H1 (cell line): ENCODE results near the gene C20orf173. TPM values are rescaled to one million over a fixed set of nuclear protein-coding genes. Genes with fewer than 3 reads are reported as not detected.

Experiments
- CTCF ChIA-PET: fragments of 300-600 bp; sonication (Branson Sonifier 250); formaldehyde crosslinking; loops from one replicate; lab custom pipeline; 2021; ENCODE audit not compliant: partially characterized antibody; lab: Charles Lee
- POLR2A ChIA-PET: fragments of 300-600 bp; sonication (Branson Sonifier 250); formaldehyde crosslinking; loops from one replicate; lab custom pipeline; 2021; ENCODE audit warnings: inconsistent platforms; ENCODE audit not compliant: partially characterized antibody; lab: Charles Lee
- DNase-seq, 2 experiments: peaks; one replicate each; pipeline versions ENCODE4 v3.0.0 to v3.0.0-alpha.2; 2010 to 2022; ENCODE audit warnings: low spot score in 2 of 2, low read depth in 1 of 2, mixed read lengths in 1 of 2
- FAIRE-seq: peaks from 2 replicates; lab custom pipeline; 2011; peaks lifted over from hg19 to GRCh38; lab: Jason Lieb, UNC
- H2AFZ ChIP-seq: 2 replicates; pipeline ENCODE4 v1.8.1; 2012; ENCODE audit warnings: low read length, inconsistent platforms
- H2AK5ac ChIP-seq: 2 replicates; pipeline ENCODE4 v1.6.1; 2013; ENCODE audit warnings: low read depth, low read length
- H2BK120ac ChIP-seq: replicated peaks from 2 replicates; pipeline ENCODE3; 2013; ENCODE audit warnings: low read depth, low read length, inconsistent platforms
- H2BK12ac ChIP-seq: 2 replicates; pipeline ENCODE4 v1.6.1; 2013; ENCODE audit warnings: low read depth, low read length
- H2BK15ac ChIP-seq: 2 replicates; pipeline ENCODE4 v1.6.1; 2013; ENCODE audit warnings: low read length
- H2BK20ac ChIP-seq: 2 replicates; pipeline ENCODE4 v1.6.1; 2013; ENCODE audit warnings: low read length
- H2BK5ac ChIP-seq: 2 replicates; pipeline ENCODE4 v1.6.1; 2013; ENCODE audit warnings: low read depth, low read length
- H3K14ac ChIP-seq: 2 replicates; pipeline ENCODE4 v1.6.1; 2013; ENCODE audit warnings: inconsistent platforms; ENCODE audit not compliant: insufficient read length
- H3K18ac ChIP-seq: 2 replicates; pipeline ENCODE4 v1.6.1; 2013; ENCODE audit warnings: low read length; ENCODE audit errors: extremely low read depth
- H3K23ac ChIP-seq: 2 replicates; pipeline ENCODE4 v1.6.1; 2013; ENCODE audit warnings: inconsistent platforms; ENCODE audit not compliant: insufficient read length
- H3K23me2 ChIP-seq: 2 replicates; pipeline ENCODE4 v1.6.1; 2013; ENCODE audit warnings: low read depth, low read length
- H3K27ac ChIP-seq: 2 replicates; pipeline ENCODE4 v1.6.1; 2011; ENCODE audit warnings: low read depth, low read length, inconsistent platforms
- H3K27me3 ChIP-seq, 4 experiments: replicated peaks in 1 of 4; 1 replicate in 1 of 4; 2 replicates in 3 of 4; pipeline versions ENCODE4 v1.6.1 to v1.8.1; 2011 to 2013; ENCODE audit warnings: low read length in 3 of 4, mild to moderate bottlenecking in 3 of 4, inconsistent platforms in 2 of 4, mixed read lengths in 2 of 4, moderate library complexity in 1 of 4; ENCODE audit not compliant: control insufficient read depth in 3 of 4, insufficient read depth in 3 of 4; ENCODE audit errors: extremely low read depth in 1 of 4
- H3K36me3 ChIP-seq, 4 experiments: 2 replicates each; pipeline versions ENCODE4 v1.6.1 to v1.8.1; 2011 to 2013; ENCODE audit warnings: mild to moderate bottlenecking in 4 of 4, low read length in 3 of 4, moderate library complexity in 2 of 4, control low read depth in 1 of 4, inconsistent platforms in 1 of 4; ENCODE audit not compliant: insufficient read depth in 4 of 4, control insufficient read depth in 2 of 4
- H3K4ac ChIP-seq: replicated peaks from 2 replicates; pipeline ENCODE3; 2013; ENCODE audit warnings: low read length, low read depth, mixed read lengths, inconsistent platforms; ENCODE audit not compliant: insufficient read length
- H3K4me1 ChIP-seq, 4 experiments: replicated peaks in 1 of 4; 1 replicate in 1 of 4; 2 replicates in 3 of 4; pipeline versions ENCODE4 v1.6.1 to v1.8.1; 2011 to 2013; ENCODE audit warnings: low read length in 3 of 4, inconsistent platforms in 2 of 4, mixed read lengths in 1 of 4; ENCODE audit not compliant: insufficient read depth in 4 of 4, control insufficient read depth in 3 of 4
- H3K4me2 ChIP-seq, 2 experiments: 2 replicates each; pipeline versions ENCODE4 v1.6.1 to v1.8.1; 2011 to 2013; ENCODE audit warnings: low read depth in 2 of 2, low read length in 2 of 2, control low read depth in 1 of 2, inconsistent platforms in 1 of 2, mild to moderate bottlenecking in 1 of 2; ENCODE audit not compliant: insufficient read depth in 1 of 2
- H3K4me3 ChIP-seq, 4 experiments: fragments of 200-600, 300-600 bp in 1 of 4; sonication (generic), shearing (Covaris generic), sonication (Bioruptor Twin) in 1 of 4; 2 replicates each; pipeline versions ENCODE4 v1.5.1 to v1.8.1; 2011 to 2016; ENCODE audit warnings: low read length in 4 of 4, low read depth in 3 of 4, control low read depth in 2 of 4, inconsistent platforms in 2 of 4, mild to moderate bottlenecking in 2 of 4, mixed read lengths in 1 of 4, moderate library complexity in 1 of 4; ENCODE audit not compliant: insufficient read depth in 2 of 4; ENCODE audit errors: extremely low read depth in 1 of 4
- H3K56ac ChIP-seq: replicated peaks from 2 replicates; pipeline ENCODE3; 2013; ENCODE audit warnings: low read depth, mild to moderate bottlenecking, mixed read lengths, low read length, inconsistent platforms; ENCODE audit not compliant: insufficient read length
- H3K79me1 ChIP-seq: 2 replicates; pipeline ENCODE4 v1.6.1; 2013; ENCODE audit warnings: low read depth, low read length, control low read depth
- H3K79me2 ChIP-seq, 2 experiments: 2 replicates each; pipeline versions ENCODE4 v1.6.1 to v1.8.1; 2012 to 2013; ENCODE audit warnings: low read length in 2 of 2, mild to moderate bottlenecking in 2 of 2, inconsistent platforms in 1 of 2; ENCODE audit not compliant: insufficient read depth in 2 of 2, control insufficient read depth in 1 of 2
- H3K9ac ChIP-seq, 4 experiments: replicated peaks in 1 of 4; 1 replicate in 1 of 4; 2 replicates in 3 of 4; pipeline versions ENCODE4 v1.6.1 to v1.8.1; 2011 to 2013; ENCODE audit warnings: low read depth in 3 of 4, low read length in 3 of 4, control low read depth in 2 of 4, mild to moderate bottlenecking in 2 of 4, moderate library complexity in 2 of 4, inconsistent platforms in 1 of 4; ENCODE audit errors: extremely low read depth in 1 of 4
- H3K9me3 ChIP-seq, 2 experiments: 2 replicates each; pipeline versions ENCODE4 v1.6.1 to v1.8.1; 2012 to 2013; ENCODE audit warnings: mild to moderate bottlenecking in 2 of 2, moderate library complexity in 2 of 2, control low read depth in 1 of 2, inconsistent platforms in 1 of 2, low read depth in 1 of 2, low read length in 1 of 2, mixed read lengths in 1 of 2; ENCODE audit not compliant: insufficient read depth in 2 of 2
- H4K20me1 ChIP-seq, 2 experiments: replicated peaks in 1 of 2; 2 replicates each; pipeline versions ENCODE3 to v1.8.1; 2011 to 2013; ENCODE audit warnings: inconsistent platforms in 2 of 2, low read length in 2 of 2, mild to moderate bottlenecking in 1 of 2; ENCODE audit not compliant: insufficient read depth in 2 of 2, control insufficient read depth in 1 of 2
- H4K5ac ChIP-seq: 2 replicates; pipeline ENCODE4 v1.6.1; 2013; ENCODE audit warnings: low read length, low read depth, mixed read lengths, inconsistent platforms; ENCODE audit not compliant: insufficient read length
- H4K8ac ChIP-seq: 2 replicates; pipeline ENCODE4 v1.8.0; 2013; ENCODE audit warnings: mild to moderate bottlenecking, moderate library complexity, low read length, inconsistent platforms; ENCODE audit not compliant: insufficient read depth; ENCODE audit errors: extremely low read depth
- H4K91ac ChIP-seq: replicated peaks from 2 replicates; pipeline ENCODE3; 2013; ENCODE audit warnings: low read length, mixed read lengths, inconsistent platforms; ENCODE audit not compliant: insufficient read length
- ATF3 ChIP-seq: IDR thresholded peaks from 2 replicates; pipeline ENCODE4 v1.6.1; 2011; ENCODE audit warnings: low read depth, mild to moderate bottlenecking, low read length; ENCODE audit not compliant: insufficient read depth
- BRCA1 ChIP-seq: IDR thresholded peaks from 2 replicates; pipeline ENCODE4 v1.6.1; 2012; ENCODE audit warnings: low read depth, low read length, improper control_type of control experiment
- CHD2 ChIP-seq: IDR thresholded peaks from 2 replicates; pipeline ENCODE4 v1.6.1; 2012; ENCODE audit warnings: low read length, improper control_type of control experiment
- EGR1 ChIP-seq: IDR thresholded peaks from 2 replicates; pipeline ENCODE4 v1.6.1; 2011; ENCODE audit warnings: low read depth, low read length, borderline replicate concordance
- HDAC2 ChIP-seq, 2 experiments: fragments of 300-600 bp in 1 of 2; sonication (generic) in 1 of 2; IDR thresholded peaks; 2 replicates each; pipeline ENCODE4 v1.6.1; 2011 to 2012; ENCODE audit warnings: low read depth in 2 of 2, low read length in 2 of 2, mild to moderate bottlenecking in 2 of 2, moderate library complexity in 2 of 2, borderline replicate concordance in 1 of 2, inconsistent platforms in 1 of 2
- JUN ChIP-seq: IDR thresholded peaks from 2 replicates; pipeline ENCODE4 v1.6.1; 2011; ENCODE audit warnings: low read depth, mild to moderate bottlenecking, improper control_type of control experiment, low read length
- KDM1A ChIP-seq: fragments of 200-600, 300-600 bp; sonication (generic); IDR thresholded peaks from 2 replicates; pipeline ENCODE4 v1.7.1; 2016; ENCODE audit warnings: mild to moderate bottlenecking, low read length, borderline replicate concordance
- KDM4A ChIP-seq: IDR thresholded peaks from one replicate; pipeline ENCODE4 v1.7.1; 2012; ENCODE audit warnings: low read depth, mild to moderate bottlenecking, moderate library complexity, low read length, inconsistent platforms; ENCODE audit not compliant: severe bottlenecking
- PHF8 ChIP-seq: fragments of 200-600 bp; sonication (generic); conservative IDR thresholded peaks from 2 replicates; pipeline ENCODE4 v1.7.1; 2012; ENCODE audit warnings: low read depth, mild to moderate bottlenecking, inconsistent platforms, low read length, moderate library complexity
- POLR2AphosphoS5 ChIP-seq: IDR thresholded peaks from 2 replicates; pipeline ENCODE4 v1.6.1; 2011; ENCODE audit warnings: low read depth, low read length
- RBBP5 ChIP-seq: IDR thresholded peaks from 2 replicates; pipeline ENCODE4 v1.7.1; 2012; ENCODE audit warnings: low read depth, mild to moderate bottlenecking, inconsistent platforms, low read length, moderate library complexity, borderline replicate concordance
- RFX5 ChIP-seq: IDR thresholded peaks from 2 replicates; pipeline ENCODE4 v1.6.1; 2011; ENCODE audit warnings: low read depth, low read length, improper control_type of control experiment, borderline replicate concordance
- SIRT6 ChIP-seq: IDR thresholded peaks from one replicate; pipeline ENCODE4 v1.7.1; 2012; ENCODE audit warnings: low read length, inconsistent platforms
- SP2 ChIP-seq: IDR thresholded peaks from 2 replicates; pipeline ENCODE4 v1.6.1; 2012; ENCODE audit warnings: mild to moderate bottlenecking, low read length, inconsistent platforms
- TBP ChIP-seq: IDR thresholded peaks from 2 replicates; pipeline ENCODE4 v1.6.1; 2011; ENCODE audit warnings: low read depth, low read length, improper control_type of control experiment
- WGBS, 2 experiments: shearing (Covaris generic) in 1 of 2; methylation state at CpG; one replicate each; pipeline versions ENCODE4 v1.1.6 to v1.1.7; 2013 to 2015; ENCODE audit warnings: low lambda C conversion rate in 2 of 2, mixed read lengths in 2 of 2, inconsistent platforms in 1 of 2, low coverage in 1 of 2, missing lambda C conversion rate in 1 of 2; ENCODE audit not compliant: insufficient replicate concordance in 2 of 2, insufficient coverage in 1 of 2, insufficient read length in 1 of 2; ENCODE audit errors: extremely low coverage in 1 of 2, missing lambda C conversion rate in 1 of 2; 5-methylcytosine and 5-hydroxymethylcytosine counted together
- polyA plus RNA-seq, 7 experiments: library from polyadenylated mRNA; depleted of rRNA in 3 of 7; stranded (reverse) in 5 of 7; unstranded in 2 of 7; fragments of >200 nt in 5 of 7; fragments of 200-250 nt in 2 of 7; gene quantifications; 1 replicate in 5 of 7; 2 replicates in 1 of 7; 4 replicates in 1 of 7; pipeline versions ENCODE4 v1.2.1 to v1.2.3, GENCODE V29; 2011 to 2013; ENCODE audit warnings: missing spikeins in 2 of 7, mixed read lengths in 2 of 7
- total RNA-seq: library from RNA; stranded (reverse); fragmentation: NEBNext Ultra II Directional; extraction: Animal tissue kit (Norgen Biotek cat#: 25700); gene quantifications from 2 replicates; pipeline ENCODE4 v1.2.1, GENCODE V29; 2021

The C20orf173 gene
- total and polyA plus RNA-seq, 2 of the 8 experiments (the other 6 are each of a cell fraction or from before 2014, with no cell fraction given), result not detected

- no peak overlapping the region for H2BK20ac ChIP-seq
- no peak overlapping the region for H3K14ac ChIP-seq
- no peaks in the 10 kb centered on the region for H3K79me1 ChIP-seq
- H2BK5ac ChIP-seq, result no peak overlapping the region
- H4K5ac ChIP-seq, result no peak overlapping the region
- FAIRE-seq (no peak), DNase-seq (no peak)
- H3K23ac ChIP-seq, result no peak overlapping the region
- H2BK15ac ChIP-seq, result no peak overlapping the region
- no peak overlapping the region for H2AK5ac ChIP-seq
- H4K8ac ChIP-seq, result no peak overlapping the region
- H3K36me3 ChIP-seq, result no peaks in the 10 kb centered on the region
- H2AFZ ChIP-seq, result no peak overlapping the region
- 84% methylated on average over 6 of the region's 8 CpGs; no CpG with 5 or more reads in 1 of the 2 experiments for WGBS, 2 experiments
- no peaks in the 10 kb centered on the region for H4K20me1 ChIP-seq
- H3K9ac ChIP-seq, result no peak overlapping the region
- H2BK12ac ChIP-seq, result no peak overlapping the region
- no peaks in the 10 kb centered on the region for H3K27me3 ChIP-seq
- no peak overlapping the region for H3K27ac ChIP-seq
- CTCF ChIA-PET, result interaction anchor here (1.0 to 1.7 kb wide), 4 partner anchors 10 to 412 kb away, joined by 3 to 6 read pairs (median 4); no protein-coding TSS in a partner anchor
- H3K4ac ChIP-seq, result no peak overlapping the region
- no peak overlapping the region for H3K4me3 ChIP-seq
- no peak overlapping the region for H3K18ac ChIP-seq
- POLR2A ChIA-PET, result interaction anchor here (0.9 to 1.7 kb wide), 2 partner anchors 18 to 123 kb away, joined by 3 to 4 read pairs; partner anchors contain the start of gene CEP250
- H3K9me3 ChIP-seq, result no peaks in the 10 kb centered on the region
- H3K23me2 ChIP-seq, result no peaks in the 10 kb centered on the region
- no peak overlapping the region for H2BK120ac ChIP-seq
- no peak overlapping the region for H3K56ac ChIP-seq
- H3K79me2 ChIP-seq, result no peaks in the 10 kb centered on the region
- H3K4me2 ChIP-seq, result no peak overlapping the region
- H4K91ac ChIP-seq, result no peak overlapping the region
- no peaks in the 10 kb centered on the region for H3K4me1 ChIP-seq
- no peak for TF ChIP-seq RFX5
- TF ChIP-seq KDM4A, result no peak
- no peak for TF ChIP-seq HDAC2 (IDR thresholded peaks at IDR 0.05; ENCODE audit: borderline replicate concordance in 1 of 2, low read depth in 2 of 2, low read length in 2 of 2)
- TF ChIP-seq POLR2AphosphoS5, result no peak
- no peak for TF ChIP-seq PHF8
- TF ChIP-seq SP2, result no peak
- TF ChIP-seq BRCA1, result no peak
- no peak for TF ChIP-seq EGR1
- no peak for TF ChIP-seq ATF3
- TF ChIP-seq RBBP5, result no peak
- TF ChIP-seq SIRT6, result no peak
- TF ChIP-seq JUN, result no peak
- no peak for TF ChIP-seq KDM1A
- TF ChIP-seq TBP, result no peak
- no peak for TF ChIP-seq CHD2
Observed at GRCh38 chr20:35578469-35578868, 49.0 kb upstream of the C20orf173 start.
